HG03460 (cell line): ENCODE results near the gene CCDC32.

Source experiments
- ATAC-seq: cut with Tn5 transposase; IDR thresholded peaks from one replicate; pipeline ENCODE4 v1.9.1; 2021; ENCODE audit not compliant: unreplicated experiment

CCDC32 gene

DNA sequence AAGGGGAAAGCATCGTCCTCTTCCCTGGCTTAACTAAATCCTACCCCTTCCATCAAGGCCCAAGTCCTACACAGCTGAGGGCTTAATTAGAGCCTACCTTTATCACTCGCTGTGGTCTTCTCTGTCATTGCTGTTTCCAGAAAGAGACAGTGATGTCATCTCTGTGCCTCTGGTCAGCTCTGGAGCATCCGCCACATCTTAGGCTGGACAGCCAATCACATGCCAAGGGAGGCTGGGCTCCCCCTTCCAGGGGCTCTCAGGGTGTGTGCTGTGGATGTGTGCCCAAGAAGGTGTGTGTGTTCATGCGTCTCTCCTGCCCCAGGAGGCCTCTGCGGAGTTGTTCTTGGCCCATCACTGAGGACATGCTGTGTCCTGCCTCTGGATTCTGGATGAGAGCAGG, 51.2 kb downstream of the CCDC32 start:
- no peak for ATAC-seq

- no peak for ATAC-seq
These were observed 52.4 kb downstream of the CCDC32 start for GRCh38 chr15:40512440-40512839.

- no peak for ATAC-seq
These were observed 53.2 kb downstream of the CCDC32 start for GRCh38 chr15:40511472-40512133.

- ATAC-seq = no peak
These were observed 53.8 kb downstream of the CCDC32 start for GRCh38 chr15:40511093-40511471.

DNA sequence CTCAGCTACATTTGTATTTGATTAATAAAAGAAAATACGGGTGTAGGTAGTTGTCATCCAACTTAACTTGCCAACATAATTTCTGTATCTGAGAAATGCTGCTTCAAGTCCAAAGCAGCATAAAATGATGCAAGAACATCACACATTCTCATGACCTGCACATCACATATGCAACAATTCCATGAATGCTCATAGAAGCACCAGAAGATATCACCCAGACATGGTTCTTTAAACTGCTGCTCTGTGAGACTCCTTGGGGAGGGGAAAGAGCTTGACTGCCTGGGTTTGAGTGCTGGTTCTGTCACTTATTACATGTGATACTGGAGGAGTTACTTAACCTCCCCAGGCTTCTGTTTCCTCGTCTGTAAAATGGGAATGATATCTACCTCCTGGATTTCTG, 54.6 kb downstream of the CCDC32 start:
- ATAC-seq = no peak

DNA sequence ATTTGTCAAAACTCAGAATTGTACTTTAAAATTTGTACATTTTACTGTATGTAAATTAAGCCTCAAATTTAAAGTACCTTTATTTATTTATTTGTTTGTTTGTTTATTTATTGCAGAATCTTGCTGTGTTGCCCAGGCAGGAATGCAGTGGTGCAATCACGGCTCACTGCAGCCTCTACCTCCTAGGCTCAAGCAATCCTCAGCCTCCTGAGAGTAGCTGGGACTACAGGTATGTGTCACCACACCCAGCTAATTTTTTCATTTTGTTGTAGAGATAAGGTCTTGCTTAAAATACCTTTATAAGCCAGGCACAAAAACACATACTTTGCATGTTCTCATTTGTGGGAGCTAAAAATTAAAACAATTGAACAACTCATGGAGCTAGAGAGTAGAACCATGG, 56.6 kb downstream of the CCDC32 start:
- ATAC-seq = no peak

DNA sequence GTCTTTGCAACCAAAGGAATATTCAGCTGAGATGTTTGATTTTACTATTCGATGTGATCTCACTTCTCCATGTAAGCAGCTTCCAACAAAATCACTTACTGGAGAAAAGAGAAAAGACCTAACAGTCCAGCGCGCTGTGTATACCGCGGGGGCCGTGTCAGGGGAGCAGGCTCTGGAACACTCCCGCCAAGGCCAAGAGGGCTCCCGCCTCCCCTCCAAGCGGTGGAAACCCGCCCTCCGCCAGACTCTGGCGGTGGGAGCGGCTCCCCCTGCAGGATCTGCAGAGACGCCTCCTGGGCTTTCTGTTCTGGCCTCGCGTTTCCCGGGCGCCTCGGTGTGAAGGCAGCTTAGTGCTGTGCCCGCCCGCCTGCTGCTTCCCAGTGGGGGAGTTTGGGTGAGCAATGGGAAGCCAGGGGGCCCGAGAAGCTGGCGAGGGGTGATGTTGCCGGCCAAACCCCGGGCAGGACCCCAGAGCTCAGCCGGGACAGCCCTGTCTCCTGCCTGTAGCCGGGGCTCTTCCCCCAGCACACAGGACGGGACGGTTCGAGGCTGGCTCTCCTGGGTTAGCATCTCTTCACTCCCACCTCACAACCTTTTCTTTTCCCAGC, 57.8 kb downstream of the CCDC32 start:
- peak; percentile 65 for ATAC-seq
